Mononuclear cell (primary cell): ENCODE data around the gene DENND4A. TPM values are rescaled to one million over a fixed set of nuclear protein-coding genes. Genes with fewer than 3 reads are reported as not detected.

Source experiments
- H3K27me3 ChIP-seq: 2 replicates; pipeline ENCODE4 v1.6.0; 2011; ENCODE audit warnings: low read length, control low read depth; ENCODE audit not compliant: insufficient read depth
- H3K4me1 ChIP-seq: 2 replicates; pipeline ENCODE4 v1.5.1; 2011; ENCODE audit warnings: mild to moderate bottlenecking, low read length, control low read depth; ENCODE audit not compliant: insufficient read depth
- H3K4me3 ChIP-seq: 2 replicates; pipeline ENCODE4 v1.5.1; 2011; ENCODE audit warnings: mild to moderate bottlenecking, low read length, moderate library complexity
- H3K9me3 ChIP-seq: 2 replicates; pipeline ENCODE4 v1.5.1; 2011; ENCODE audit warnings: low read depth, mild to moderate bottlenecking, control low read depth, low read length
- total RNA-seq: library from RNA; depleted of rRNA; stranded (reverse); fragments of >200 nt; gene quantifications from one replicate; pipeline ENCODE4 v1.2.3, GENCODE V29; 2012

The DENND4A gene
- total RNA-seq, 1 donor = 115 TPM

- Histone ChIP-seq H3K9me3 (no peaks in the 10 kb centered on the region), H3K27me3 (no peaks in the 10 kb centered on the region), H3K4me3 (no peak overlapping the region), H3K4me1 (peaks cover 58% of the 10 kb centered on the region)
Observed at GRCh38 chr15:65805019-65805745, 13.1 kb upstream of the DENND4A start.

- Histone ChIP-seq H3K4me3 (no peak overlapping the region), H3K9me3 (no peaks in the 10 kb centered on the region), H3K27me3 (no peaks in the 10 kb centered on the region), H3K4me1 (peaks cover 60% of the 10 kb centered on the region)
Observed at GRCh38 chr15:65804252-65804931, 12.3 kb upstream of the DENND4A start.

GRCh38 chr15:65801229-65801805 is 9.2 kb upstream of the DENND4A start:
- peaks cover 47% of the 10 kb centered on the region for H3K4me1 ChIP-seq
- no peak overlapping the region for H3K4me3 ChIP-seq
- H3K27me3 ChIP-seq = no peaks in the 10 kb centered on the region
- H3K9me3 ChIP-seq = no peaks in the 10 kb centered on the region

- no peaks in the 10 kb centered on the region for H3K9me3 ChIP-seq
- no peak overlapping the region for H3K4me3 ChIP-seq
- H3K4me1 ChIP-seq = peaks cover 37% of the 10 kb centered on the region
- H3K27me3 ChIP-seq = no peaks in the 10 kb centered on the region
Observed at GRCh38 chr15:65796610-65797078, 4.6 kb upstream of the DENND4A start.

- no peak overlapping the region for H3K4me3 ChIP-seq
Observed at GRCh38 chr15:65795663-65796216, 3.6 kb upstream of the DENND4A start.

GRCh38 chr15:65793818-65794104 is 1.7 kb upstream of the DENND4A start:
- no peaks in the 10 kb centered on the region for H3K27me3 ChIP-seq
- H3K4me3 ChIP-seq = no peak overlapping the region
- peaks cover 40% of the 10 kb centered on the region for H3K4me1 ChIP-seq
- no peaks in the 10 kb centered on the region for H3K9me3 ChIP-seq

More at GRCh38 chr15:65795663-65796216, 3.6 kb upstream of the DENND4A start:
- H3K9me3 ChIP-seq = no peaks in the 10 kb centered on the region
- no peaks in the 10 kb centered on the region for H3K27me3 ChIP-seq
- H3K4me1 ChIP-seq = peaks cover 32% of the 10 kb centered on the region

GRCh38 chr15:65792988-65793817 is 1.1 kb upstream of the DENND4A start:
- Histone ChIP-seq H3K4me3 (peak overlapping the region; percentile 73), H3K4me1 (peaks cover 45% of the 10 kb centered on the region), H3K27me3 (no peaks in the 10 kb centered on the region), H3K9me3 (no peaks in the 10 kb centered on the region)

- Histone ChIP-seq H3K4me1 (peaks cover 49% of the 10 kb centered on the region), H3K9me3 (no peaks in the 10 kb centered on the region), H3K4me3 (peak overlapping the region; percentile 96), H3K27me3 (no peaks in the 10 kb centered on the region)
Observed at GRCh38 chr15:65791335-65792137, 557 bp downstream of the DENND4A start.

- Histone ChIP-seq H3K4me1 (peaks cover 47% of the 10 kb centered on the region), H3K4me3 (peak overlapping the region; percentile 96), H3K9me3 (no peaks in the 10 kb centered on the region), H3K27me3 (no peaks in the 10 kb centered on the region)
Observed at GRCh38 chr15:65790694-65791334, 1.3 kb downstream of the DENND4A start.

GRCh38 chr15:65789759-65790425 is 2.2 kb downstream of the DENND4A start:
- H3K27me3 ChIP-seq = no peaks in the 10 kb centered on the region
- peaks cover 48% of the 10 kb centered on the region for H3K4me1 ChIP-seq
- H3K9me3 ChIP-seq = no peaks in the 10 kb centered on the region
- no peak overlapping the region for H3K4me3 ChIP-seq

GRCh38 chr15:65789105-65789504 is 3.0 kb downstream of the DENND4A start:
- H3K4me1 ChIP-seq = peaks cover 52% of the 10 kb centered on the region
- H3K9me3 ChIP-seq = no peaks in the 10 kb centered on the region
- no peaks in the 10 kb centered on the region for H3K27me3 ChIP-seq
- no peak overlapping the region for H3K4me3 ChIP-seq

- Histone ChIP-seq H3K4me1 (peaks cover 45% of the 10 kb centered on the region), H3K4me3 (no peak overlapping the region)
Observed at GRCh38 chr15:65787260-65787659, 4.8 kb downstream of the DENND4A start.

GRCh38 chr15:65785151-65785550 is 6.9 kb downstream of the DENND4A start:
- Histone ChIP-seq H3K4me1 (peaks cover 44% of the 10 kb centered on the region), H3K27me3 (no peaks in the 10 kb centered on the region)

More at GRCh38 chr15:65787260-65787659, 4.8 kb downstream of the DENND4A start:
- Histone ChIP-seq H3K27me3 (no peaks in the 10 kb centered on the region), H3K9me3 (no peaks in the 10 kb centered on the region)

More at GRCh38 chr15:65785151-65785550, 6.9 kb downstream of the DENND4A start:
- Histone ChIP-seq H3K9me3 (no peaks in the 10 kb centered on the region), H3K4me3 (no peak overlapping the region)
